HG02610 (cell line): ENCODE data around the gene C11orf21.

Source experiments
- ATAC-seq: cut with Tn5 transposase; IDR thresholded peaks from one replicate; pipeline ENCODE4 v1.9.1; 2021; ENCODE audit warnings: mild to moderate bottlenecking, moderate library complexity; ENCODE audit not compliant: unreplicated experiment

The C11orf21 gene

GRCh38 chr11:2262301-2263070 is 39.2 kb downstream of the C11orf21 start:
- ATAC-seq: no peak

- ATAC-seq: no peak
Measured at GRCh38 chr11:2261436-2262230, 40.1 kb downstream of the C11orf21 start.

GRCh38 chr11:2260491-2261364 is 41.0 kb downstream of the C11orf21 start:
- no peak for ATAC-seq

GRCh38 chr11:2259897-2260451 is 41.7 kb downstream of the C11orf21 start:
- no peak for ATAC-seq

GRCh38 chr11:2259466-2259830 is 42.3 kb downstream of the C11orf21 start:
- no peak for ATAC-seq

- no peak for ATAC-seq
Measured at GRCh38 chr11:2258501-2259465, 42.9 kb downstream of the C11orf21 start.

GRCh38 chr11:2256951-2257700 is 44.6 kb downstream of the C11orf21 start:
- no peak for ATAC-seq

GRCh38 chr11:2256293-2256913 is 45.3 kb downstream of the C11orf21 start:
- ATAC-seq: no peak

GRCh38 chr11:2252018-2252417 is 49.7 kb downstream of the C11orf21 start:
- ATAC-seq: no peak

GRCh38 chr11:2251138-2251537 is 50.6 kb downstream of the C11orf21 start:
- ATAC-seq: no peak

GRCh38 chr11:2250485-2250884 is 51.2 kb downstream of the C11orf21 start:
- ATAC-seq: no peak

GRCh38 chr11:2250041-2250440 is 51.7 kb downstream of the C11orf21 start:
- no peak for ATAC-seq

- ATAC-seq: no peak
Measured at GRCh38 chr11:2249189-2249916, 52.4 kb downstream of the C11orf21 start.

- ATAC-seq: no peak
Measured at GRCh38 chr11:2248762-2249161, 53.0 kb downstream of the C11orf21 start.

GRCh38 chr11:2248242-2248641 is 53.5 kb downstream of the C11orf21 start:
- ATAC-seq: no peak

- no peak for ATAC-seq
Measured at GRCh38 chr11:2247496-2247895, 54.2 kb downstream of the C11orf21 start.
